Astrocyte of the cerebellum (primary cell): ENCODE measurements around the gene CCDC126.

Experiments
- DNase-seq: peaks from one replicate; pipeline ENCODE4 v3.0.0-alpha.2; 2011; ENCODE audit warnings: low read depth
- H3K4me3 ChIP-seq: 2 replicates; pipeline ENCODE4 v1.5.1; 2011; ENCODE audit warnings: mild to moderate bottlenecking, low read depth, low read length, moderate library complexity
- in situ Hi-C: cut with HindIII; loops from 2 replicates; pipeline ENCODE4 v1.10.0; 2017; ENCODE audit warnings: low sequenced_read_pairs
- TF ChIP-seq, protein P1 (sequence below): IDR thresholded peaks from 2 replicates; pipeline ENCODE4 v1.5.1; 2012; ENCODE audit warnings: low read length, low read depth, moderate library complexity, mild to moderate bottlenecking; ENCODE audit errors: missing control alignments

CCDC126 gene

DNA sequence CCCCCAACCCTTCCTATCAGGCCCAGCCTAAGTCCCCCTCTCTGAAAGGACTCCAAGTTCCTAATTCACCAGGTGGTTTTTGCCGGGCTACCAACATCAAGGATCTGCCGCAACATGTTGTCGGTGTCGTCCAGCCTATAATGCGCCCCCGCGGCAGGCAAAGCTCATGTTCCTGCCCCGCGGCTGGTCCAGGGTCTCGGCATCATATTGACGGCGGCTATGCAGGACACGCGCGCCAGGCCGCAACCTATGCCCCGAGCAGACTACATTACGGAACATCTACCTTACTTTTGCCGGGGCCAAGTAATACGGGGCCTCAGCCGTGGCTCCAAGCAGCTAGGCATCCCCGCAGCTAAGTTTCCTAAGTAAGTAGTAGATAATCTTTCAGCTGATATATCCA is 58.3 kb downstream of the CCDC126 start:
- in situ Hi-C loops = no loop called here
- no peak overlapping the region for H3K4me3 ChIP-seq
- no peak for DNase-seq
- TF ChIP-seq, protein P1, sequence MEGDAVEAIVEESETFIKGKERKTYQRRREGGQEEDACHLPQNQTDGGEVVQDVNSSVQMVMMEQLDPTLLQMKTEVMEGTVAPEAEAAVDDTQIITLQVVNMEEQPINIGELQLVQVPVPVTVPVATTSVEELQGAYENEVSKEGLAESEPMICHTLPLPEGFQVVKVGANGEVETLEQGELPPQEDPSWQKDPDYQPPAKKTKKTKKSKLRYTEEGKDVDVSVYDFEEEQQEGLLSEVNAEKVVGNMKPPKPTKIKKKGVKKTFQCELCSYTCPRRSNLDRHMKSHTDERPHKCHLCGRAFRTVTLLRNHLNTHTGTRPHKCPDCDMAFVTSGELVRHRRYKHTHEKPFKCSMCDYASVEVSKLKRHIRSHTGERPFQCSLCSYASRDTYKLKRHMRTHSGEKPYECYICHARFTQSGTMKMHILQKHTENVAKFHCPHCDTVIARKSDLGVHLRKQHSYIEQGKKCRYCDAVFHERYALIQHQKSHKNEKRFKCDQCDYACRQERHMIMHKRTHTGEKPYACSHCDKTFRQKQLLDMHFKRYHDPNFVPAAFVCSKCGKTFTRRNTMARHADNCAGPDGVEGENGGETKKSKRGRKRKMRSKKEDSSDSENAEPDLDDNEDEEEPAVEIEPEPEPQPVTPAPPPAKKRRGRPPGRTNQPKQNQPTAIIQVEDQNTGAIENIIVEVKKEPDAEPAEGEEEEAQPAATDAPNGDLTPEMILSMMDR = no peak

DNA sequence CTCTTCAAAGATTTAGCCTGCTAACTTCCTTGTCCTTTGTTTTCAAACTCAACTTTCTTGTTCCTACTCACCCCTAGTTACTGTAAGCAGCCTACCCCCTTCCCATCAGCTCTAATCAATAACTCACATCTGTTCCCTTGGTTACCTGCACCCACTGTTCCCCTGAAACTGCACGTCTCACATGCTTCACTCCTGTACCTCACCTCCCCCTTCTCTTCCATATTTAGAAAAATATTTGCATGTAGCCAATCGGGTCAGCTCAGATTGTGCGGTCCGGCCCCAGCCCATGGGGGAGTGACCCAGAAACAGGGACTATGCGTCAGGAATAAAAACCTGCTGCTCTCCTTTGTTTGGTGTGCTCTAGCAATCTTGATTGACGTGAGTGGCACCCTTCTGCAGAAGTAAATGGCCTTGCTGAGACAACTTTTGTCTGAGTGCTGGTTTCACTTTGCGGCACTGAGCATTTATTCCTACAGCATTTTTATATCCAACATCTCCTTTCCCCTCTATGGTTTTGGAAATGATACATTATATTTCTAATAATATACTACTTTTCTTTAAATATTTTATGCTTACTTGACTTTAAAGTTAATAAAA is 61.7 kb downstream of the CCDC126 start:
- DNase-seq = no peak
- TF ChIP-seq, protein P1 = no peak
- H3K4me3 ChIP-seq = no peak overlapping the region
- in situ Hi-C loops = no loop called here

DNA sequence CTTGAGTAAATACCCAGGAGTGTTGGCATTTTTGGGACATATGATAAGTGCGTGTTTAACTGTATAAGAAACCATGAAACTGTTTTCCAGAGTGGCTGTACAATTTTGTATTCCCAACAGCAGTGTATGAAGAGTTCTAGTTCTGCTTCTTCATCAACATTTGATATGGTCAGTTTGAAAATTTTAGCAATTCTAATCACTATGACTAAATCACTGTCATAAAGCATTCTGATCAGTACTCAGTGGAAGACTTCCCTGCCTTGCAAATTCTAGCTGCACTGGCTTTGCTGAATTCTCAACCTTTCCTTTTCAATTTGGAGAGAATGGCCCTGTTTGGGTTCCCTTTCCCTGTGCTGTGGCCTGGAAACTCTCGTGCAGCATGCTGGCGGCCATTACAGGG is 64.2 kb downstream of the CCDC126 start:
- H3K4me3 ChIP-seq = no peak overlapping the region
- TF ChIP-seq, protein P1 = no peak
- DNase-seq = no peak
- in situ Hi-C loops = no loop called here

DNA sequence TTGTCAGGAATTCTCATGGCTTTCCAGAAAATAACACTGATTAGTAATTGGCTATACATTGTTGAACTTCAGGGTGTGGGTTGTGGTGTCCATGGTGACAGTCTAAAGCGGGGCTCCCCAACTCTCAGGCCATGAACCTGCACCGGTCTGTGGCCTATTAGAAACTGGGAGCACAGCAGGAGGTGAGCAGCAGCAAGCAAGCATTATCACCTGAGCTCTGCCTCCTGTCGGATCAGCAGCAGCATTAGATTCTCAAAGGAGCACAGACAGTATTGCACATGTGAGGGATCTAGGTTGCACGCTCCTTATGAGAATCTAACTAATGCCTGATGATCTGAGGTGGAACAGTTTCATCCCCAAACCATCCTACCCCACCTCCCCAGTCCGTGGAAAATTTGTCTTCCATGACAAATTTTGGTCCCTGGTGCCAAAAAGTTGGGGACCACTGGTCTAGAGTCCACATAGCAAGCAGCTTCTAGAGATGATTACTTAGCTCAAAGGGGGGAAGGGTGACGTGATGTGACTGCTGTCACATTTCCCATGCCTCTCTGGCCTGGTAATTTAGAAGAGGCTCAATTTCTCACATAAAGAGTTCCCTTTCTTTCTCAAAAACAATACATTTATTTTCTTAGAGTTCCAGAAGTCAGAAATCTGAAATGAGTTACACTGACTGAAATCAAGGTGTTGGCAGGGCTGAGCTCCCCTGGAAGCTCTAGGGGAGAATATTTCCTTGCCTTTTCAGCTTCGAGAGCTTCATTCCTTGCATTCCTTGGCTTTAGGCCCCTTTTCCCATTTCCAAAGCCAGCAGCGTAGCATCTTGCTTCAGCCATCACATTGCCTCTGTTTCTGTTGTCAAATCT is 65.2 kb downstream of the CCDC126 start:
- TF ChIP-seq, protein P1 = no peak
- in situ Hi-C loops = no loop called here
- DNase-seq = peak; percentile 58
- no peak overlapping the region for H3K4me3 ChIP-seq

DNA sequence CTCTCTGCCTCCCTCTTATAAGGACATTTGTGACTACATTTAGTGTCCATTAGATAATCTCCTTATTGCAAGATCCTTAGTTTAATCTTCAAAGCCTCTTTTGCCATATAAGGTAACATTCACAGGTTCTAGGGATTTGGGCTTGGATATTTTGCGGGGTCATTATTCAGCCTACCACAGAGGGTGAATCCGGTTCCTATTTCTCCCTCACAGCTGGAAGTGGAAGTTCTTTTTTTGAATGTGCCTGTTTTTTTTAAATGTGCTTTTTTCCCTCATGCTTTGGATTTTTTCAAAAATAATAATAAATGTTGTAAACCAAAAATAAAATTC is 65.8 kb downstream of the CCDC126 start:
- in situ Hi-C loops = no loop called here
- DNase-seq = no peak

DNA sequence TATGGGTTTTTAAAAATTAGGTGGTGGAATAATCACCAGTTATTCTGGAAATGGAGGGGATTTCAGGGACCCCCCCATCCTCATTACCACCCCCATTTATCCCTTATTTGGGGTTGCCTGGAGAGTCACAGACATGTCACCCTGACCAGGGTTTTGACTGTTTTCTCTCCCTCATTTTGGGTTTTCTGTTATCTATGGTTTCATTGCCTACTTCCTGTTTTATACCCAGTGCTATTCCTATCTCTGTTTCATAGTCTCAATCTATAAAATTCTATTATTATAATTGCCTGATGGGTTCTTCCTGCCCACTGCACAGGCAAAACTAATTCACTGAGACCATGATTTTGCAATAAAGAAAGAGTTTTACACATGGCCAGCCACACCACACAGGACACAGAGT is 66.9 kb downstream of the CCDC126 start:
- no peak for DNase-seq
- TF ChIP-seq, protein P1 = no peak
- H3K4me3 ChIP-seq = no peak overlapping the region
- in situ Hi-C loops = no loop called here

More for the DNA sequence above, 65.8 kb downstream of the CCDC126 start:
- no peak overlapping the region for H3K4me3 ChIP-seq
- TF ChIP-seq, protein P1 = no peak
